Glutamatergic neuron (in vitro differentiated cells): ENCODE results near the gene IGSF3. TPM values are rescaled to one million over a fixed set of nuclear protein-coding genes. Genes with fewer than 3 reads are reported as not detected.

ENCODE experiments used
- DNase-seq: peaks from one replicate; pipeline ENCODE4 v3.0.0; 2022
- H3K27ac Mint-ChIP-seq: one replicate; pipeline ENCODE4 v1.8.0; 2020; ENCODE audit warnings: mild to moderate bottlenecking, mixed read lengths, inconsistent platforms; ENCODE audit not compliant: unreplicated experiment
- H3K27me3 Mint-ChIP-seq: one replicate; pipeline ENCODE4 v1.8.0; 2020; ENCODE audit warnings: mild to moderate bottlenecking, moderate library complexity, mixed read lengths, inconsistent platforms; ENCODE audit not compliant: unreplicated experiment
- H3K36me3 Mint-ChIP-seq: one replicate; pipeline ENCODE4 v1.8.0; 2020; ENCODE audit warnings: mild to moderate bottlenecking, mixed read lengths, inconsistent platforms; ENCODE audit not compliant: unreplicated experiment
- H3K4me1 Mint-ChIP-seq: one replicate; pipeline ENCODE4 v1.8.0; 2020; ENCODE audit warnings: mild to moderate bottlenecking, low read depth, mixed read lengths, inconsistent platforms; ENCODE audit not compliant: unreplicated experiment
- H3K4me3 Mint-ChIP-seq: one replicate; pipeline ENCODE4 v1.8.0; 2020; ENCODE audit warnings: mild to moderate bottlenecking, mixed read lengths, inconsistent platforms; ENCODE audit not compliant: unreplicated experiment
- H3K9me3 Mint-ChIP-seq: one replicate; pipeline ENCODE4 v1.8.0; 2020; ENCODE audit warnings: mild to moderate bottlenecking, moderate library complexity, mixed read lengths, inconsistent platforms; ENCODE audit not compliant: unreplicated experiment
- total RNA-seq: library from RNA; stranded (reverse); fragmentation: NEBNext Ultra II Directional; extraction: Animal tissue kit (Norgen Biotek cat#: 25700); gene quantifications from one replicate; pipeline ENCODE4 v1.2.1, GENCODE V29; 2021; ENCODE audit not compliant: unreplicated experiment
- TF ChIP-seq, protein P1 (sequence below): fragments of 200-600 bp; sonication (generic); IDR thresholded peaks from one replicate; pipeline ENCODE4 v1.5.0; 2021; ENCODE audit not compliant: partially characterized antibody, unreplicated experiment

The IGSF3 gene
- total RNA-seq, 1 donor from 2014 or later, result 110 TPM

GRCh38 chr1:116557323-116557878 lies 110.1 kb downstream of the IGSF3 start:
- TF ChIP-seq, protein P1, sequence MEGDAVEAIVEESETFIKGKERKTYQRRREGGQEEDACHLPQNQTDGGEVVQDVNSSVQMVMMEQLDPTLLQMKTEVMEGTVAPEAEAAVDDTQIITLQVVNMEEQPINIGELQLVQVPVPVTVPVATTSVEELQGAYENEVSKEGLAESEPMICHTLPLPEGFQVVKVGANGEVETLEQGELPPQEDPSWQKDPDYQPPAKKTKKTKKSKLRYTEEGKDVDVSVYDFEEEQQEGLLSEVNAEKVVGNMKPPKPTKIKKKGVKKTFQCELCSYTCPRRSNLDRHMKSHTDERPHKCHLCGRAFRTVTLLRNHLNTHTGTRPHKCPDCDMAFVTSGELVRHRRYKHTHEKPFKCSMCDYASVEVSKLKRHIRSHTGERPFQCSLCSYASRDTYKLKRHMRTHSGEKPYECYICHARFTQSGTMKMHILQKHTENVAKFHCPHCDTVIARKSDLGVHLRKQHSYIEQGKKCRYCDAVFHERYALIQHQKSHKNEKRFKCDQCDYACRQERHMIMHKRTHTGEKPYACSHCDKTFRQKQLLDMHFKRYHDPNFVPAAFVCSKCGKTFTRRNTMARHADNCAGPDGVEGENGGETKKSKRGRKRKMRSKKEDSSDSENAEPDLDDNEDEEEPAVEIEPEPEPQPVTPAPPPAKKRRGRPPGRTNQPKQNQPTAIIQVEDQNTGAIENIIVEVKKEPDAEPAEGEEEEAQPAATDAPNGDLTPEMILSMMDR, result no peak
- Mint-ChIP-seq H3K36me3 (peaks cover 2% of the 10 kb centered on the region), H3K4me3 (no peak overlapping the region), H3K9me3 (no peaks in the 10 kb centered on the region), H3K4me1 (peaks cover 9% of the 10 kb centered on the region), H3K27ac (no peak overlapping the region), H3K27me3 (no peaks in the 10 kb centered on the region)
- DNase-seq, result no peak

DNA sequence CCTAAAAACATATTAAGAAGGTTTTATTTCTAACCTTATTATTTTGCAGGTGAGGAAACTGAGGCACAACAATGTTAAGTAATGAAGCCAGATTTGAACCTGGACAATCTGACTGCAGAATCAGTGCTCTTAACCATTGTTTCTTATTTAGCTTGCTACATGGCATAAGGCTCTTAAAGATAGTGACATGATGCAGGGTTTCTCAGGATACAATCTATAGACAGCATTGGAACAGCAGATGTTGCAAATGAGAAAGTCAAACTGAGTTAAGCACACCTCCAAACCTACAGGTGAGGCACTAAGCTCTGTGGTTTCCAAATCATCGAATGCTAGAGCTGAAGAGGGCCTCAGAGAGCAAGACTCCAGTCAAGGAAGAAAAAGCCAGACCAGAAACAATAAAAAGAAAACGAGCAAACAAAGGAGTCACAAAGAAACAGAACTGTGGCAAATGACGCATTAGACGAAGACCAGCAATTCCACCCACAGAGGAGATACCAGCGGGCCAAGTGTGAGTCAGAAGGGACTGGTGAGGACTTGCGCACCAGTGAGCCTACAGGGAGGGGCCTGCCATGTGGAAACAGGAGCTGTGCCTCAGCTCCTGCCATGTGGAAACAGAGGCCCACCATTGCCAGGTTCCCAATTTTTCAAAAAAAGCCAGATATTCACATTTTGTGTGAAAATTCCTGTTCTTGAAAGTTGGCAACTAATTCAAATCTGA lies 111.1 kb downstream of the IGSF3 start:
- TF ChIP-seq, protein P1, result no peak
- Mint-ChIP-seq H3K36me3 (no peaks in the 10 kb centered on the region), H3K4me3 (no peak overlapping the region), H3K4me1 (peaks cover 9% of the 10 kb centered on the region), H3K27ac (no peak overlapping the region), H3K27me3 (no peaks in the 10 kb centered on the region), H3K9me3 (no peaks in the 10 kb centered on the region)
- no peak for DNase-seq

GRCh38 chr1:116554924-116555323 lies 112.6 kb downstream of the IGSF3 start:
- H3K27me3 Mint-ChIP-seq, result no peaks in the 10 kb centered on the region
- peaks cover 9% of the 10 kb centered on the region for H3K4me1 Mint-ChIP-seq
- H3K27ac Mint-ChIP-seq, result no peak overlapping the region
- H3K4me3 Mint-ChIP-seq, result no peak overlapping the region
- H3K9me3 Mint-ChIP-seq, result no peaks in the 10 kb centered on the region
- TF ChIP-seq, protein P1, result no peak
- H3K36me3 Mint-ChIP-seq, result no peaks in the 10 kb centered on the region
- no peak for DNase-seq

DNA sequence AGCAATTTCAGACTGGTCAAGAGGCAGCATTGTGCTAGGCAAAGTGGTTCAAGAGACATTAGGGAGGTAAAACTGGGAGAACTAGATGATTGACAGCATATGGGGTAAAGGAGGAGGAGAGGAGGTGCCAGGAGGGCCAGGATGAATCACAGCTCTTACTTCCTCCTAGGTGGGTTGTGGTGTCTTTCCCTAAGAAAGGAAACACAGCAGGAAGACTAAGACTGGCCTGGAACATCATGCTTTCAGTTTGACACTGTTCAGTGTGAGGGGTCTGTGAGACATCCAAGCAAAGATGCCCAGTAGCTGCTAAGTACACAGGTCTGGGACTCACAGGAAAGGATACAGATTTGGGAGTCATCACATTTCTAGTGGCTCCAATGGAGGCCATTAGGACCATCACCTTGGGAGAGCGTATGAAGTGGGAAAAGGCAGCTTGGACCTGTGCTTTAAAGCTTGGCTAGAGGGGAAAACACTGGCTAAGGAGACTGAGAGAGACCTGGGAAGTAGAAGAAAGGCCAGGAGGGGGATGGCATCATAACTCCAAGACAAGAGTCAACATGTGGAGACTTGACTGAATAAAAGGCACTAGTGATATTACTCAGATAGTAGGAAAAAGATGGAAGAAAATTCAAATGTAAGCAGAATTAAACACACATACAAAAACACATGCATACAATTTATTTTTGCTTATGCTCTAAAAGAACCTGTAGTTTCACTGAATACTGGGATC lies 114.0 kb downstream of the IGSF3 start:
- Mint-ChIP-seq H3K36me3 (no peaks in the 10 kb centered on the region), H3K27ac (no peak overlapping the region), H3K27me3 (no peaks in the 10 kb centered on the region), H3K9me3 (no peaks in the 10 kb centered on the region), H3K4me1 (peaks cover 5% of the 10 kb centered on the region), H3K4me3 (no peak overlapping the region)
- TF ChIP-seq, protein P1, result no peak
- DNase-seq, result no peak
